ENCODE data around the gene TVP23B.
"Not testable (repeated sequence)": the region's sequence is repeated elsewhere in the genome, so short reads cannot be mapped to it uniquely, and the experiment has no call there.

Gene TVP23B

DNA sequence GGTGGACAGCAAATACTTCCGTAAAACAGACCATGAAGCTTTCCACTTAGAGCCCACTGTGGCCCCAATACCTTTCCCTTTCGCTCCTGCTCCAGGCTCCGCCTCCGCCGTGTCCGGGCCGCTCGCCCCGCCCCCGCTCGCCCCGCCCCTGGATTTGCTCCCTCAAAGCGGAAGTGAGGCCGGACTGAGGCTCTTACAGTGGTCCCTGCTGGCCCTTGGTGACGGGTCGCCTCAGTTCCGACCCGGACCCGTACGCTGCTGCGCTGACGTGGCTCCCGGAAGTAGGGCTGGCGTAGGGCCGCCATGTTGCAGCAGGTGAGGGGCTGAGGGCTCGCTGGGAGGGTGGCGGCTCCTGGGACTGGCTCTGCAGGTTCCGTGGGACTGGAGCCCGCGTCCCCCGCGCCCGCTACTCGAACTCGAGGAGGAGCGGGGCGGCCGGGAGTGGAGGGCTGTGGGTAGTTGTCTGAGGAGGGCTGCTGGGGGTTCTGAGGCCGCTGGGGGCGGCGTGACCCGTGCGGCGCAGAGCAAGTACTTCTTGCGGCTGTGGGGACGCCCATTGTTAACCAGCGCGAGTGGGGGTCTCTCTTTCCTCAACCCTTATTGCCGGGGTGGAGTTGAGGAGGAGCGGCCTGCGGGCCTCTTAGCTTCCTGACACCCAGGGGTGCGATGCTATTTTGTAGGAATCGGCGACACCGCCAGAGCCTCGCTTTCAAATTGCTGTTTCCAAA is at the start of gene TVP23B:
TSS of gene TVP23B (plus strand) at position 193 of the 728 bp plus-strand sequence. CDS start at position 304, 111 bp downstream.
- not testable (repeated sequence) for H3K9me3 ChIP-seq (ENCODE audit: insufficient read depth, low read length); H3K9me2 ChIP-seq (replicated peaks; ENCODE audit: insufficient read depth, low read length); H3K36me3 ChIP-seq (ENCODE audit: low read length); H3K27me3 ChIP-seq (ENCODE audit: low read length); H4K20me1 ChIP-seq (ENCODE audit: low read depth, low read length); H3K79me2 ChIP-seq (ENCODE audit: insufficient read depth, low read length); H3F3A ChIP-seq (ENCODE audit: insufficient read depth)
- Histone ChIP-seq H3K9ac (ENCODE audit: low read length) (peak within 1 kb of the TSS; percentile 65), H3K4me2 (ENCODE audit: low read depth, low read length, poor library complexity, severe bottlenecking) (peak within 1 kb of the TSS; percentile 57), H3K27ac (ENCODE audit: low read depth, low read length) (0 out of 2 replicates have a peak within 1 kb of the TSS, but pooled peaks have one; percentile 32), H3K4me3 (ENCODE audit: insufficient read depth, low read length, poor library complexity, severe bottlenecking) (peak within 1 kb of the TSS; percentile 54), H2AFZ (ENCODE audit: low read depth, low read length, severe bottlenecking) (peak within 1 kb of the TSS; percentile 80)

DNA sequence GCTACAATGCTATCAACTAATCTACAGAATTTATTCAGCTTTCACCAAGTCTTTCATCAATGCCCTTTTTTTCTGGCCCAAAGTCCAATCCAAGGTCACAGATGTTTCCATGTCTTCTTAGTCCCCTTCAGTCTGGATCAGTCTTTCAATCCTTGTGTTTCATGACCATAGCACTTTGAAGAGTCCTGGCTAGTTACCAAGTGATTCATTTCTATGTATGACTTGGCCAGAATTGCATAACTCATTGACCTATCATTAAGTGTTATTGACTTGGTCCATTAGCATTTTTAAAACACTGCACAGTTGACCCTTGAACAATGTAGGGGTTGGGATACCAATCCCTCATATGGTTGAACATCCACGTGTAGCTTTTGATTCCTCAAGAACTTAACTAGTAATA is 48.5 kb upstream of the TVP23B start:
- H3K4me3 ChIP-seq (ENCODE audit: insufficient read depth, low read length, poor library complexity, severe bottlenecking); H3K27me3 ChIP-seq (ENCODE audit: low read length); H3K9me3 ChIP-seq (ENCODE audit: insufficient read depth, low read length); H3K27ac ChIP-seq (ENCODE audit: low read depth, low read length); H3K4me2 ChIP-seq (ENCODE audit: low read depth, low read length, poor library complexity, severe bottlenecking); H3K79me2 ChIP-seq (ENCODE audit: insufficient read depth, low read length); H3K9me2 ChIP-seq (replicated peaks; ENCODE audit: insufficient read depth, low read length); H3K36me3 ChIP-seq (ENCODE audit: low read length); H4K20me1 ChIP-seq (ENCODE audit: low read depth, low read length); H3F3A ChIP-seq (ENCODE audit: insufficient read depth); H3K9ac ChIP-seq (ENCODE audit: low read length); H2AFZ ChIP-seq (ENCODE audit: low read depth, low read length, severe bottlenecking): not testable (repeated sequence)

DNA sequence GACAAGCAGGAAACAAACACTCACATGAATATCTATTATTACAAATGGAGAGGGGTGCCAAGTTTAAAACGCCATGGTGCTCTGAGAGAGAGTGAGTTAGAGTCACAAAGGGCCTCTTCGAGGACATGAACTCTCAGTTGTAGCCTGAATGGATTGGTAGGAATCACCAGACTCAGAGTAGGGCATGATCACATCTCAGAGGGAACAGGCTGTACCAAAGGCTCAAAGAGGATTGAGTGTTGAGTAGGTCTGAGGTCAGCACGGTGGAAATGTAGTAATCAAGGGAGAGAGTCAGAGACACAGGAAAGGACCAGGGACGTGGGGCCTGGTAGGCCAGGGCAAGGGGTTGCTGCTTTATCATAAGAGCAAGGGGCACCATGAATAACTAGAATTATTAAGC is 47.6 kb upstream of the TVP23B start:
- H3K9ac ChIP-seq (ENCODE audit: low read length); H3K27ac ChIP-seq (ENCODE audit: low read depth, low read length); H3K27me3 ChIP-seq (ENCODE audit: low read length); H3K36me3 ChIP-seq (ENCODE audit: low read length); H4K20me1 ChIP-seq (ENCODE audit: low read depth, low read length); H3K9me3 ChIP-seq (ENCODE audit: insufficient read depth, low read length); H2AFZ ChIP-seq (ENCODE audit: low read depth, low read length, severe bottlenecking); H3F3A ChIP-seq (ENCODE audit: insufficient read depth); H3K79me2 ChIP-seq (ENCODE audit: insufficient read depth, low read length); H3K4me3 ChIP-seq (ENCODE audit: insufficient read depth, low read length, poor library complexity, severe bottlenecking); H3K9me2 ChIP-seq (replicated peaks; ENCODE audit: insufficient read depth, low read length); H3K4me2 ChIP-seq (ENCODE audit: low read depth, low read length, poor library complexity, severe bottlenecking): not testable (repeated sequence)

DNA sequence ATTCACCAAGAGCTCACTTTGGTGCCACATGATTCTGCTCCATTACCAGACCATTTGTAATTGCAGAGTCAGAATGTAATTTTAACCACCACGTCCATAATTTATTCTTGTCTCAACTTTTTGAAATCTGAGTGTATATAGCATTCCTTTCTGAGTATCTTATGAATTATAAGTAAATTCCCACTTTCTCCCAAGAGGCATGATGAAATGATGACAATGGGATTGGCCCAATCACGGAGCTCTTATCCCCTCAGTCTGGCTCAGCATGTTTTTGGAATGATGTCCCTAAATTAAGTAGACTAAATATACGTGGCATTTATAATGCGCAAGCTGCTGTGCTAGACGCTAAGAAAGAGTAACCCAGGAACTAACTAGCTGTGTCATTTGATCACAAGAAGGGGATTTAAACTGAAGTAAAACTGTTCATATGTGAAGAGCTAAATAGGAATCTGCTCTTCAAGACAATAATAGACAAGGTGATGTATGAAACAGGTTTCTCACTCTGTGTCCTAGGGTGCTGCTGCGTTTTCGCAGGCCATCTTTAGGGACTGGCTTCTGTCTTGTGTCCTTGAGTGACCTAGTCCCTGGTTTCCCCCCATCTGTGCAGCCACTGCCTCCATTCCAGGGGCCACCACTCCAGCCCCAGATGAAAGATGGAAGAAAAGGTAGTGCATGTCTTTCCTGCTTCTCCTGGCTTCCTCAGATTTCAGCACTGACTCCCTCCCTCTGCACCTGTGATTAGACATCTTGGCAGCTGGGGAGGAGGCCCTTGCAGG is 41.2 kb upstream of the TVP23B start:
- H3K27ac ChIP-seq (ENCODE audit: low read depth, low read length); H2AFZ ChIP-seq (ENCODE audit: low read depth, low read length, severe bottlenecking); H3F3A ChIP-seq (ENCODE audit: insufficient read depth); H3K9me2 ChIP-seq (replicated peaks; ENCODE audit: insufficient read depth, low read length); H3K9me3 ChIP-seq (ENCODE audit: insufficient read depth, low read length); H3K4me2 ChIP-seq (ENCODE audit: low read depth, low read length, poor library complexity, severe bottlenecking); H3K36me3 ChIP-seq (ENCODE audit: low read length); H4K20me1 ChIP-seq (ENCODE audit: low read depth, low read length); H3K27me3 ChIP-seq (ENCODE audit: low read length); H3K9ac ChIP-seq (ENCODE audit: low read length); H3K4me3 ChIP-seq (ENCODE audit: insufficient read depth, low read length, poor library complexity, severe bottlenecking); H3K79me2 ChIP-seq (ENCODE audit: insufficient read depth, low read length): not testable (repeated sequence)

DNA sequence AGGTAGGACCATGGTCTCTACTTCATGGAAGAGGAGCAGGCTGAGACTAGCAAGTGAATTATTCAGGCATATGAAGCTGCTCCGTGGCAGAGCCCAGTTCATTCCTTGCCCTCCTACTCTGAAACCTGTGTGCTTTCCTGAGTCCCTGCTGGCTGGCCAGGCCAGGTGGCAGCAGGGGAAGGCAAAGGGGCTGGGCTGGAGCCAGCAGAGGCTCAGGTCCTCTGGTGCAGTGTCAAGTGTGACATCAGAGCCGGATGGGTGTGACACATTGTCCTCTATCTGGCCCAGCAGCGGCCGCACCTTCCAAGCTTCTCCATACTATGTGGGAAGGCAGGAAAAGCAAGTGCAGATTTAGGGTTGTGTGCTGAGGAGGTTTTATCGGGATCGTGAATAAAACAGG is 39.8 kb upstream of the TVP23B start:
- not testable (repeated sequence) for H3F3A ChIP-seq (ENCODE audit: insufficient read depth); H3K9me2 ChIP-seq (replicated peaks; ENCODE audit: insufficient read depth, low read length); H4K20me1 ChIP-seq (ENCODE audit: low read depth, low read length); H3K9me3 ChIP-seq (ENCODE audit: insufficient read depth, low read length); H3K27ac ChIP-seq (ENCODE audit: low read depth, low read length); H2AFZ ChIP-seq (ENCODE audit: low read depth, low read length, severe bottlenecking); H3K79me2 ChIP-seq (ENCODE audit: insufficient read depth, low read length); H3K9ac ChIP-seq (ENCODE audit: low read length); H3K4me2 ChIP-seq (ENCODE audit: low read depth, low read length, poor library complexity, severe bottlenecking); H3K4me3 ChIP-seq (ENCODE audit: insufficient read depth, low read length, poor library complexity, severe bottlenecking); H3K27me3 ChIP-seq (ENCODE audit: low read length); H3K36me3 ChIP-seq (ENCODE audit: low read length)

DNA sequence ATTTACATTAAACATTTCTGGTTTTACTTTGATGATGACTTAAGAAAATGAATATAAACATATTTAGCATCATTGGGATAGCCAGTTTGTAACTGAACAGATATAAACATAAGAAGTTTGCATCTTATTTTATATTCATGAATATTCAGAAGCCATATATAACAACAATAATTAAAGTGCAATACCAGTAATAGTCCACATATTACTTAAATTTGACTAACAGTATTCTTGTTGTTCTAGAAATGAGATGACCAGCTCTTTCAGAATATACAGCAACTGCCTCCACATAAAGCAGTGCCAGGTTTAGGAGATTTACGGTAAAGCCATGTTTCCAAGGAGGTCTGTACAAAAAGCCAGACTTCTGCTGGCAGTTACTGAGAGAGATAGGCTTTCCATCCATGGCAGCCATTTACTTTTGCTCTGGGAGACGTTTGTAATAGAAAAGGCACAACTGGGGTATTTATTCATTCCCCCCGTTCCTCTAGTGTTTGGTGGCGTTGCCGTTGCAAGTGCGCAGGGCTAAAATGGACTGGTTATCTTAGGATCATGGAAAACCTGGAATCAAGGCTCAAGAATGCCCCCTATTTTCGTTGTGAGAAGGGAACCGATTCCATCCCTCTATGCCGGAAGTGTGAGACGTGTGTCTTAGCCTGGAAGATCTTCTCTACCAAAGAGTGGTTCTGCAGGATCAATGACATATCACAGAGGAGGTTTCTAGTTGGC is 37.1 kb upstream of the TVP23B start, which contains the start of gene FBXW10:
TSS of gene FBXW10 (plus strand) at position 356 of the 723 bp plus-strand sequence. CDS start at position 547, 191 bp downstream.
- H3K9me2 ChIP-seq (replicated peaks; ENCODE audit: insufficient read depth, low read length); H3K27ac ChIP-seq (ENCODE audit: low read depth, low read length); H4K20me1 ChIP-seq (ENCODE audit: low read depth, low read length); H3K9ac ChIP-seq (ENCODE audit: low read length); H3F3A ChIP-seq (ENCODE audit: insufficient read depth); H3K4me2 ChIP-seq (ENCODE audit: low read depth, low read length, poor library complexity, severe bottlenecking); H2AFZ ChIP-seq (ENCODE audit: low read depth, low read length, severe bottlenecking); H3K9me3 ChIP-seq (ENCODE audit: insufficient read depth, low read length); H3K36me3 ChIP-seq (ENCODE audit: low read length); H3K79me2 ChIP-seq (ENCODE audit: insufficient read depth, low read length); H3K27me3 ChIP-seq (ENCODE audit: low read length); H3K4me3 ChIP-seq (ENCODE audit: insufficient read depth, low read length, poor library complexity, severe bottlenecking): not testable (repeated sequence)

DNA sequence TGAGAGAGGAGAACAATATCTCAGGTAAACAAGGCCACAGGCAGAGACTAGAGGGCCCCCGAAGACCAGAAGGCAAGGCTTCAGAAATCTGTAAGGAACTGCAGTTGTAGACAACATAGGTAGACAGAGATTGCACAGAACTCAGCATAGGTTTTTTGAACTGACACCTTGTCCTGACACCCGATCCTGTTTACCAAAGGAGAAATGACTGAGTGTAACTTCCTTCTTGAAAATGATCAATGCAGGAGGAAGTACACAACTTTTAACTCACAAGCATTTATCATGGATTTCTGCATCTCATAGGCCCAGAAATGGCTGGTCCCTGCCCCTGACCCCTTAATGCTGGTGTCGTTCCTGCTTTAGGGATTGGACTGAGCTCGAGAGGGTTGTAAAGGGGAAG is 36.3 kb upstream of the TVP23B start:
- not testable (repeated sequence) for H3K27ac ChIP-seq (ENCODE audit: low read depth, low read length); H3K27me3 ChIP-seq (ENCODE audit: low read length); H3K79me2 ChIP-seq (ENCODE audit: insufficient read depth, low read length); H2AFZ ChIP-seq (ENCODE audit: low read depth, low read length, severe bottlenecking); H3F3A ChIP-seq (ENCODE audit: insufficient read depth); H3K9ac ChIP-seq (ENCODE audit: low read length); H3K4me3 ChIP-seq (ENCODE audit: insufficient read depth, low read length, poor library complexity, severe bottlenecking); H3K9me2 ChIP-seq (replicated peaks; ENCODE audit: insufficient read depth, low read length); H3K36me3 ChIP-seq (ENCODE audit: low read length); H3K4me2 ChIP-seq (ENCODE audit: low read depth, low read length, poor library complexity, severe bottlenecking); H3K9me3 ChIP-seq (ENCODE audit: insufficient read depth, low read length); H4K20me1 ChIP-seq (ENCODE audit: low read depth, low read length)
